Muscle of leg (tissue), 11 donors: ENCODE results near the gene GABBR2. TPM values are rescaled to one million over a fixed set of nuclear protein-coding genes. Genes with fewer than 3 reads are reported as not detected.
A peak's percentile ranks its signal among the peaks of the same experiment; 100 is the strongest.

Experiments used
- DNase-seq: peaks from one replicate; pipeline ENCODE4 v3.0.0; 2013
- H3K27ac ChIP-seq: one replicate; pipeline ENCODE4 v1.5.1; 2013; ENCODE audit warnings: mild to moderate bottlenecking, low read length, control low read depth
- H3K27me3 ChIP-seq: one replicate; pipeline ENCODE4 v1.6.1; 2013; ENCODE audit warnings: low read length; ENCODE audit not compliant: control insufficient read depth, insufficient read depth
- H3K36me3 ChIP-seq: one replicate; pipeline ENCODE4 v1.6.1; 2013; ENCODE audit warnings: low read length; ENCODE audit not compliant: control insufficient read depth, insufficient read depth
- H3K4me1 ChIP-seq: one replicate; pipeline ENCODE4 v1.6.1; 2013; ENCODE audit warnings: low read length; ENCODE audit not compliant: control insufficient read depth, insufficient read depth
- H3K4me3 ChIP-seq: one replicate; pipeline ENCODE4 v1.5.1; 2013; ENCODE audit warnings: low read length, control low read depth
- H3K9me3 ChIP-seq: replicated peaks from 2 replicates; pipeline ENCODE4 v1.6.1; 2013; ENCODE audit warnings: low read depth, low read length; ENCODE audit not compliant: control insufficient read depth
- WGBS: methylation state at CpG from one replicate; pipeline ENCODE4 v1.1.5; 2013; ENCODE audit warnings: missing lambda C conversion rate; ENCODE audit not compliant: insufficient coverage; 5-methylcytosine and 5-hydroxymethylcytosine counted together
- polyA plus RNA-seq, 8 donors: library from polyadenylated mRNA; unstranded; fragments of 120-200 nt; gene quantifications; one replicate each; pipeline versions ENCODE4 v1.2.1 to v1.2.3, GENCODE V29; 2013; ENCODE audit warnings: inconsistent platforms in 1 of 8, low replicate concordance in 1 of 8; ENCODE audit not compliant: insufficient read length in 8 of 8, insufficient read depth in 1 of 8
- total RNA-seq: library from RNA; stranded (reverse); fragments of 120-200 nt; gene quantifications from one replicate; pipeline ENCODE4 v1.2.4, GENCODE V29; 2013

The GABBR2 gene
- total and polyA plus RNA-seq, 9 donors: 0.35 to 1.6 (median 0.89) TPM

- Histone ChIP-seq H3K4me1 (peaks cover 7% of the 10 kb centered on the region), H3K36me3 (no peaks in the 10 kb centered on the region), H3K27me3 (peaks cover 2% of the 10 kb centered on the region), H3K4me3 (no peak overlapping the region), H3K27ac (no peak overlapping the region), H3K9me3 (no peaks in the 10 kb centered on the region)
- DNase-seq: no peak
- 77% methylated on average over 10 of the region's 11 CpGs for WGBS
These were observed 304.5 kb downstream of the GABBR2 start for GRCh38 chr9:98404237-98404636.

GRCh38 chr9:98403715-98404114 is 305.0 kb downstream of the GABBR2 start:
- Histone ChIP-seq H3K4me1 (peaks cover 7% of the 10 kb centered on the region), H3K9me3 (no peaks in the 10 kb centered on the region)
- WGBS: no CpG with 5 or more reads among the region's 6 CpGs

GRCh38 chr9:98402019-98402840 is 306.5 kb downstream of the GABBR2 start:
- Histone ChIP-seq H3K27me3 (peaks cover 7% of the 10 kb centered on the region), H3K36me3 (no peaks in the 10 kb centered on the region), H3K9me3 (no peaks in the 10 kb centered on the region), H3K4me1 (peaks cover 7% of the 10 kb centered on the region), H3K27ac (no peak overlapping the region), H3K4me3 (no peak overlapping the region)
- WGBS: 53% methylated on average over 5 of the region's 14 CpGs
- no peak for DNase-seq

More at GRCh38 chr9:98403715-98404114, 305.0 kb downstream of the GABBR2 start:
- DNase-seq: no peak
- peaks cover 2% of the 10 kb centered on the region for H3K27me3 ChIP-seq
- no peak overlapping the region for H3K27ac ChIP-seq
- H3K36me3 ChIP-seq: no peaks in the 10 kb centered on the region
- no peak overlapping the region for H3K4me3 ChIP-seq

GRCh38 chr9:98401140-98402018 is 307.4 kb downstream of the GABBR2 start:
- Histone ChIP-seq H3K9me3 (no peaks in the 10 kb centered on the region), H3K36me3 (no peaks in the 10 kb centered on the region), H3K4me3 (no peak overlapping the region), H3K27me3 (peaks cover 11% of the 10 kb centered on the region), H3K4me1 (peaks cover 5% of the 10 kb centered on the region), H3K27ac (no peak overlapping the region)
- DNase-seq: peak; percentile 56
- 27% methylated on average over 3 of the region's 11 CpGs for WGBS

- H3K27ac ChIP-seq: no peak overlapping the region
- H3K9me3 ChIP-seq: no peaks in the 10 kb centered on the region
- DNase-seq: no peak
- 83% methylated on average over 1 of the region's 8 CpGs for WGBS
- H3K36me3 ChIP-seq: no peaks in the 10 kb centered on the region
- H3K4me1 ChIP-seq: peaks cover 2% of the 10 kb centered on the region
- no peak overlapping the region for H3K4me3 ChIP-seq
- peaks cover 14% of the 10 kb centered on the region for H3K27me3 ChIP-seq
These were observed 308.6 kb downstream of the GABBR2 start for GRCh38 chr9:98399950-98400683.

- Histone ChIP-seq H3K27ac (no peak overlapping the region), H3K27me3 (peaks cover 17% of the 10 kb centered on the region), H3K4me3 (no peak overlapping the region), H3K9me3 (no peaks in the 10 kb centered on the region), H3K36me3 (no peaks in the 10 kb centered on the region), H3K4me1 (peaks cover 2% of the 10 kb centered on the region)
- DNase-seq: no peak
- WGBS: 49% methylated on average over 8 of the region's 8 CpGs
These were observed 312.1 kb downstream of the GABBR2 start for GRCh38 chr9:98396656-98397055.

GRCh38 chr9:98396236-98396635 is 312.5 kb downstream of the GABBR2 start:
- WGBS: 71% methylated on average over 5 of the region's 6 CpGs
- Histone ChIP-seq H3K4me3 (no peak overlapping the region), H3K4me1 (peaks cover under 1% of the 10 kb centered on the region), H3K27me3 (peaks cover 17% of the 10 kb centered on the region), H3K36me3 (no peaks in the 10 kb centered on the region), H3K27ac (no peak overlapping the region), H3K9me3 (no peaks in the 10 kb centered on the region)
- no peak for DNase-seq

- 87% methylated on average over 6 of the region's 6 CpGs for WGBS
These were observed 316.9 kb downstream of the GABBR2 start for GRCh38 chr9:98391867-98392266.

GRCh38 chr9:98391406-98391805 is 317.3 kb downstream of the GABBR2 start:
- no peaks in the 10 kb centered on the region for H3K9me3 ChIP-seq
- H3K4me1 ChIP-seq: no peaks in the 10 kb centered on the region
- peaks cover 6% of the 10 kb centered on the region for H3K27me3 ChIP-seq
- H3K4me3 ChIP-seq: no peak overlapping the region
- H3K27ac ChIP-seq: no peak overlapping the region
- no peaks in the 10 kb centered on the region for H3K36me3 ChIP-seq
- WGBS: 80% methylated on average over 6 of the region's 7 CpGs
- DNase-seq: no peak

More at GRCh38 chr9:98391867-98392266, 316.9 kb downstream of the GABBR2 start:
- Histone ChIP-seq H3K36me3 (no peaks in the 10 kb centered on the region), H3K4me3 (no peak overlapping the region), H3K27me3 (peaks cover 7% of the 10 kb centered on the region), H3K4me1 (no peaks in the 10 kb centered on the region), H3K9me3 (no peaks in the 10 kb centered on the region), H3K27ac (no peak overlapping the region)
- DNase-seq: no peak
